Measurements from ENCODE around the gene LYPD3.
A peak's percentile ranks its signal among the peaks of the same experiment; 100 is the strongest.
"Not testable (repeated sequence)": the region's sequence is repeated elsewhere in the genome, so short reads cannot be mapped to it uniquely, and the experiment has no call there.

Gene LYPD3

GRCh38 chr19:43464134-43464775 lies 1.2 kb downstream of the LYPD3 start:
- peak overlapping the region; percentile 68 to 94 (median 86) for H3K27ac ChIP-seq
- peak overlapping the region; percentile 45 to 66 (median 52) for H3K4me3 ChIP-seq

GRCh38 chr19:43463381-43464133 lies 1.9 kb downstream of the LYPD3 start:
- peak overlapping the region; percentile 45 to 66 (median 52) for H3K4me3 ChIP-seq
- peak overlapping the region; percentile 68 to 94 (median 86) for H3K27ac ChIP-seq

DNA sequence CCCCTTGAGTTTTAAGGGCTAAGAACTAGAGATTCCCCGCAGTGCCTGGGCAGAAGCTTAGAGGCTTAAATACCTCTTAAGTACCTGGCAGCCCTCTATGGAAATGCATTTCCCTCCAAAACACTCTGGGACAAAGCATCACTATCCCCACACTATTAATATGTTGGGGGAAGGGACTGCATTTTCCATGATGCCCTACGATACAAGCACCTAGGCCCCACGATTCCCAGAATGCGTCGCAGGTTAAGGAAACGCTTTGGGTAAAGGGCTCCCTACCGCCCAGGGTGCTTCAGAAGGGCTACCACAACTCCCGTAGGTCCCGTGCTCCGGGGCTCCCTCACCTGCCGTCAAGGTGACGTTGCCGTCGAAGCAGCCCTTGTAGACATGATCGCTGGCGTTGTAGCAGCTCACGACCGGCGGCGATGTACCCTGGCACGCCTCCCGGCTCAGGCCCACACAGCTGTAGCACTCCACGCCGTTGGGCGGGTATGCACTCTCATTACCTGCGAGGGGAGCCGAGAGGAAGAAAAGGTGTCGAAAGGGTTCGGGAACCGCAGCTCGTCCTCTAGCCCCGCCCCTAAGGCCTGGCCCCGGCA lies 2.5 kb downstream of the LYPD3 start:
- peak overlapping the region in 17 of 21 experiments; percentile 20 to 94 (median 86) for H3K27ac ChIP-seq
- peak overlapping the region; percentile 45 to 66 (median 52) for H3K4me3 ChIP-seq

DNA sequence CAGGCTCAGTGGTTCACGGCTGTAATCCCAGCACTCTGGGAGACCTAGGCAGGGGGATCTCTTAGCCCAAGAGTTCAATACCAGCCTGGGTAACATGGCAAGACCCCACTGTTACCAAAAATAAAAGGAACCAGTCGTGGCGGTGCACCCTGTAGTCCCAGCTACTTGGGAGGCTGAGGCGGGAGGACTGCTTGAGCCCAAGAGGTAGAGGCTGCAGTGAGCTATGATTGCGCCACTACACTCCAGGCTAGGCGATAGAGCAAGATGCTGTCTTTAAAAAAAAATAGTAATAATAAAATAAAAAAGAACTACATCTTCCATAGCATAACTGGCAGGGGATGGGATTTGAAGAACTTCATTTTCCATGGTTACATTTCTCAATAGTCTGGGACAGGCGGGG lies 3.0 kb downstream of the LYPD3 start:
- peak overlapping the region; percentile 45 to 66 (median 52) for H3K4me3 ChIP-seq

GRCh38 chr19:43461303-43461702 lies 4.1 kb downstream of the LYPD3 start:
- Histone ChIP-seq H3K27ac (peak overlapping the region in 2 of 21 experiments; percentile 10 to 26), H3K4me3 (no peak overlapping the region)

More for the DNA sequence above, 3.0 kb downstream of the LYPD3 start:
- peak overlapping the region in 10 of 21 experiments; percentile 20 to 94 (median 84) for H3K27ac ChIP-seq

GRCh38 chr19:43460362-43461016 lies 4.9 kb downstream of the LYPD3 start:
- no peak overlapping the region for H3K4me3 ChIP-seq
- no peak overlapping the region for H3K27ac ChIP-seq

DNA sequence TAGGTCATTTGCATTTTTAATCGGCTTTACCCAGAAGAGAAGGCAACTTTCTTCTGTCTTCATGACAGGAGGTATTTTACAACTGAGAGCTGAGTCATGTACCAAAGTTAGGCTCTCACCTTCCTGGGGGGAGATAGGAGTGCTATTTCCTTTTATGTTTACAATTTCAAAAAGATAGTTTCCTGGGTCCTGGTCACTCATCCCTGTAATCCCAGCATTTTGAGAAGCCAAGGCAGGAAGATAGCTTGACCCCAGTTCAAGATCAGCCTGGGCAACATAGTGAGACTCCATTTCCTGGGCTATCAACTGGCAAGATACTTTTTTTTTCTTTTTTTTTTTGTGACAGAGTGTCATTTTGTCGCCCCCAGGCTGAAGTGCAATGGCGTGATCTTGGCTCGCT lies 7.6 kb downstream of the LYPD3 start:
- Histone ChIP-seq H3K4me3 (no peak overlapping the region), H3K27ac (peak overlapping the region in 1 of 21 experiments; percentile 26)

DNA sequence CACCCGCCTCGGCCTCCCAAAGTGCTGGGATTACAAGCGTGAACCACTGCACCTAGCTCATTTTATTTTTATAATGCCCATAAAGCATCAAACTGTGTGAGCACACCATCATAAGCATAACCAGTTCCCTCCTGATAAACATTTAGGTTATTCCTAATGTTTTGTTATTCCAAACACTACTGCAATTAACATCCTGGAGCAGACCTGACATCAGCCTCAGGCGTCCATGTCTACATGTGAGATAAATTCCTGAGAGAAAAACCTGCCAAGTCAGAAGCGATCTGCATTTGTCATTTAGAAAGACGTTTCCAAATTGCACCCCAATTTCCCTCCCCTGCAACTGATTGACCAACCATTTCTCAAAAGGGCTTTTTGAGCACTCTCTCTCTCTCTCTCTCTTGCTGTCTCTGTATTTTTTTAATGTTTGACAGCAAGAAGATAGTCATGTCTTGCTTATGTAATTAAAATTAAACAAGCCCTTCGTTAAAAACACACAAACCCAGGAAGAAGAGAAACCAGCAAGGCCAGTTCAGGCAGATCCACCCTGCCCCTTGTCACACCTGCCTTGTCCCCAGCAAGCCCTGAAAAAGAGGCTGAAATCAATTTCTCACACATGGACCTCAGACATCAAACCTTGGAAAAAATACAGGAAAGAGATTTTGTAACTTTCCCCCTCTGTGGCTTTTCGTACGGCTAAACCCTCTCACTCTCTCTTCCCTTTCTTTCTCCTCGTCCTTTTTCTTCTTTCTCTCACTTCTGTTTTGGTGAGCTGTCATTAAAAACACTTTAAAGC lies 9.9 kb downstream of the LYPD3 start:
- Histone ChIP-seq H3K27ac (peak overlapping the region in 18 of 21 experiments; percentile 8 to 71 (median 50)), H3K4me3 (no peak overlapping the region)

GRCh38 chr19:43454031-43454430 lies 11.4 kb downstream of the LYPD3 start:
- Histone ChIP-seq H3K4me3 (no peak overlapping the region), H3K27ac (no peak overlapping the region)

DNA sequence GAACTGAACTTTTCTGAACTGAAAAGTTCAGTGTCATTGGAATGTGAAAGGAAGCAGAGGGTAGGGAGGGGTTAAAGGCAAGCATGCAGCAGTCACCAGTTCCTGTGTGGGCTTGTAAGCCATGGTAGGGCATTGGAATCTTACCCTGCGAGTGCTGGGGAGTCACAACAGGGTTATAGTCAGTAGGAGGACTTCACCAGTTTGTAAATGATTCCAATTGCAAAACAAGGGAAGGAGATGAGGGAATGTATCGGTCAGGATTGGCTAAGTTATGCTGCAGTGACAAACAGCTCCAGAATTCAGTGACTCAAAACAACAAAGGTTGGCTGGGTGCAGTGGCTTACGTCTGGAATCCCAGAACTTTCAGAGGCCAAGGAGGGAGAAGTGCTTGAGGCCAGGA lies 12.8 kb downstream of the LYPD3 start:
- peak overlapping the region in 4 of 21 experiments; percentile 22 to 31 (median 24) for H3K27ac ChIP-seq
- H3K4me3 ChIP-seq = no peak overlapping the region

GRCh38 chr19:43450545-43450997 lies 14.8 kb downstream of the LYPD3 start:
- peak overlapping the region in 17 of 21 experiments; percentile 7 to 78 (median 48) for H3K27ac ChIP-seq
- no peak overlapping the region for H3K4me3 ChIP-seq

- Histone ChIP-seq H3K27ac (peak overlapping the region in 1 of 21 experiments; percentile 11), H3K4me3 (no peak overlapping the region)
Measured at GRCh38 chr19:43447655-43448054, 17.8 kb downstream of the LYPD3 start.

GRCh38 chr19:43446746-43447489 lies 18.5 kb downstream of the LYPD3 start:
- Histone ChIP-seq H3K27ac (peak overlapping the region in 1 of 21 experiments; percentile 11), H3K4me3 (no peak overlapping the region)

DNA sequence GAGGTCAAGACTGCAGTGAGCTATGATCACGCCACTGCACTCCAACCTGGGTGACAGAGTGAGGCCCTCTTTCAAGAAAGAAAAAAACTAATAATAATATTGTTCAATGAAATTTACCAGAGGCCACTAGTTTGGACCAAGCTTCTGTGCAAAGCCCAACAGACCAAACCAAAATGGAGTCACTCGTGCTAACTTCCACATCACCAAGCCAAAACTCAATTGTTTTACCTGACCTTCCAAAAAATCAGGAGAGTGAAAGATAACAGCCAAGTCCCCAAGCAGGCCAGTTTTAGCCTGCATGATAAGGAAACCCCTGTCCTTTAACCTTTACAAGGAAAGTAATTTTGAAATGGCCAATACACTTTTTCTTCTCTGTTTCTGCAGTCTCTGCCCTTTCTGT lies 20.0 kb downstream of the LYPD3 start:
- Histone ChIP-seq H3K4me3 (no peak overlapping the region), H3K27ac (no peak overlapping the region)

DNA sequence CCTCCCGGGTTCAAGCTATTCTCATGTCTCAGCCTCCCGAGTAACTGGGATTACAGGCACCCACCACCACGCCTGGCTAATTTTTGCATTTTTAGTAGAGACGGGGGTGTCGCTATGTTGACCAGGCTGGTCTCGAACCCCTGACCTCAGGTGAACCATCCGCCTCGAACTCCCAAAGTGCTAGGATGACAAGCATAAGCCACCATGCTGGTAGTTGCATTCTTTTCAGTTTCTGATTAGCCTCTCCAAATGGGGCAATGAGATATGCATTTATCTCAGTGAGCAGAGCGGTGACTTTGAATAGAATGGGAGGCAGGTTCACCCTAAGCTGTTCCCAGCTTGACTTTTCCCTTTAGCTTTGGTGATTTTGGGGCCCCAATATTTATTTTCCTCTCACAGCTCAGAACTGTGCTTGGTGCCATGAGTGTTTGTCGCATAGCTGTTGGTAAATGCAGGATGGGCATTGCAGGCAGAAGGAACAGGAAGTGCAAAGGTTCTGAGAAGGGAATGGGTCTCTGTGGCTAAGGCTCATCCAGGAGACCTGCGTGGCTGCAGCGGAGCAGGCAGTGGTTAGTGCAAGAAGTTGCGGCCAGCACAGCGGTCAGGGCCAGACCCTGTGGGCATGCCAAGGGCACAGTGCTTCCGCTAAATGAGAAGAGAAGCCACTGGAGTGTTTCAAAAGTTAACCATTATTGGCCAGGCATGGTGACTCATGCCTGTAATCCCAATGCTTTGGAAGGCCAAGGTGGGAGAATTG lies 20.7 kb downstream of the LYPD3 start:
- no peak overlapping the region for H3K4me3 ChIP-seq
- H3K27ac ChIP-seq = no peak overlapping the region

GRCh38 chr19:43444091-43444490 lies 21.3 kb downstream of the LYPD3 start:
- H3K27ac ChIP-seq, H3K4me3 ChIP-seq: not testable (repeated sequence)

DNA sequence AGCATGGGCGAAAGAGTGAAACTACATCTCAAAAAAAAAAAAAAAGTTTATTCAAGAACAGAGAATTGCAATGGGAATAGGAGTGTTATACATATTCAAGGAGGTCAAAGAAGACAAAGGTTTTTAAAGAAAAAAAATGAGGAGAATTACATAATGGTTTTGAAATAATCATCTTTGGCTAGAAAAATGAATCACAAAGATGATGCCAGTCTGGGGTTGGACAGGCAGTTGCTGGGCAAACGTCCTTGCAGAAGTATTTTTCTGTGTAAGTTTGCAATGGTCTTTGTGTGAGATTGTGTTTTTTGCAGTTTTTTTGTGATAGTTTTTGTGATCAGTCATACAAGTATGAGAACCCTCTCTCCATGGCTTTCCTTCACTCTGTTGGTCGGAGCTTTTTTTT lies 23.7 kb downstream of the LYPD3 start:
- no peak overlapping the region for H3K27ac ChIP-seq

GRCh38 chr19:43439709-43440063 lies 25.7 kb downstream of the LYPD3 start:
- Histone ChIP-seq H3K4me3 (no peak overlapping the region), H3K27ac (peak overlapping the region in 11 of 21 experiments; percentile 4 to 92 (median 60))

More for the DNA sequence above, 23.7 kb downstream of the LYPD3 start:
- H3K4me3 ChIP-seq = no peak overlapping the region

Data from skin epidermis (tissue), 12 donors.